Stomach (tissue), 9 donors: ENCODE data around the gene CTDSPL. TPM values are rescaled to one million over a fixed set of nuclear protein-coding genes. Genes with fewer than 3 reads are reported as not detected.

Experiments
- DNase-seq, 2 donors: peaks; one replicate each; pipeline versions ENCODE4 v3.0.0 to v3.0.0-alpha.2; 2013 to 2019
- H3K27ac ChIP-seq, 5 donors: fragments of 200-600 bp in 4 of 5; sonication (generic) in 4 of 5; one replicate each; pipeline ENCODE4 v1.5.1; 2013 to 2019; ENCODE audit warnings: mild to moderate bottlenecking in 1 of 5, moderate library complexity in 1 of 5
- H3K27me3 ChIP-seq, 3 donors: fragments of 200-600 bp; sonication (generic); one replicate each; pipeline ENCODE4 v1.5.1; 2017 to 2019; ENCODE audit warnings: mixed run types in 1 of 3
- H3K36me3 ChIP-seq, 4 donors: fragments of 200-600 bp; sonication (generic); 1 replicate in 3 of 4; 2 replicates in 1 of 4; pipeline ENCODE4 v1.5.1; 2016 to 2019
- H3K4me1 ChIP-seq, 4 donors: fragments of 200-600 bp; sonication (generic); one replicate each; pipeline ENCODE4 v1.5.1; 2016 to 2019
- H3K4me3 ChIP-seq, 4 donors: fragments of 200-600 bp; sonication (generic) in 3 of 4; one replicate each; pipeline ENCODE4 v1.5.1; 2016 to 2019; ENCODE audit warnings: mild to moderate bottlenecking in 1 of 4
- H3K9me3 ChIP-seq, 4 donors: fragments of 200-600 bp; sonication (generic); one replicate each; pipeline ENCODE4 v1.5.1; 2016 to 2019
- EP300 ChIP-seq: sonication (generic); formaldehyde crosslinking; IDR thresholded peaks from one replicate; pipeline ENCODE4 v1.6.1; 2017; ENCODE audit warnings: antibody characterized with exemption
- POLR2A ChIP-seq, 4 donors: fragments of 450-650 bp; IDR thresholded peaks; one replicate each; pipeline ENCODE4 v1.6.1; 2016; ENCODE audit warnings: antibody characterized with exemption in 4 of 4, control low read depth in 2 of 4, mild to moderate bottlenecking in 1 of 4, moderate library complexity in 1 of 4
- POLR2AphosphoS5 ChIP-seq, 3 donors: sonication (generic); formaldehyde crosslinking; IDR thresholded peaks; one replicate each; pipeline ENCODE4 v1.6.1; 2016; ENCODE audit warnings: antibody characterized with exemption in 3 of 3
- WGBS, 5 donors: extraction: QIAGEN DNeasy Blood & Tissue Kit in 3 of 5; methylation state at CpG; one replicate each; pipeline versions ENCODE4 v1.1.5 to v1.1.7; 2013 to 2018; 5-methylcytosine and 5-hydroxymethylcytosine counted together
- intact Hi-C: fragments of 100-400 bp; cut with DNase I; formaldehyde crosslinking; loops from one replicate; pipeline ENCODE4 v1.15.1; 2023; ENCODE audit warnings: low total_unique reads
- polyA plus RNA-seq, 3 donors: library from polyadenylated mRNA; stranded (reverse); fragments of 200-250 nt; gene quantifications; one replicate each; pipeline ENCODE4 v1.2.3, GENCODE V29; 2013
- total RNA-seq, 5 donors: library from RNA; depleted of rRNA; stranded (reverse); fragments of >200 nt; gene quantifications; one replicate each; pipeline versions ENCODE4 v1.1.0 to v1.2.3, GENCODE V29; 2014 to 2016
- TF ChIP-seq, protein P1 (sequence below), 7 experiments: fragments of 450-650 bp in 4 of 7; fragments of 200-600 bp in 3 of 7; sonication (generic) in 3 of 7; IDR thresholded peaks; one replicate each; pipeline ENCODE4 v1.5.1; 2016 to 2019; ENCODE audit warnings: antibody characterized with exemption in 7 of 7, control low read depth in 2 of 7, mild to moderate bottlenecking in 1 of 7
- donor health status: healthy with polysubstance abuse.
- donor health status: Bipolar disorder and iron deficiency.
- donor health status: healthy.

Gene CTDSPL
- total and polyA plus RNA-seq, 8 donors = 13.4 to 54.9 (median 30.2) TPM

DNA sequence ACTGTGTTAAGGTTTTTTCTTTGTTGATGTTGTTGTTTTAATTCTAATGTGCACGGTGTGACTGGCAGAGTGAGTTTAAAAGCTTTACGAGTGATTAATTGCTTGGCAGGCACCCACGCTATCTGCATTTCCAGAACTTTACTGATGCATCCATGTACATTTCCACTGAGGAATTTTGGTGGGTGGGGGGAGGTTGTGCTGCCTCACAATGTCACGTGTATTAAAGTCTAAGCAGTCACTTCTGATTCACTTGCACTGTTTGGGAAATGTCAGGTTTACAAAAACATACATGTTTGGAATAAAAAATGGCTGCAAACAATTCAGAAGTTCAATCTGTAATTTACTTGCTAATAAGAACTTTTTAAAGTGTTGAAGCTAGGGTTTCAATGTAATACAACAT lies 38.5 kb upstream of the CTDSPL start:
- Histone ChIP-seq H3K4me3 (no peak overlapping the region), H3K4me1 (peaks cover 0 to 17% (median 5%) of the 10 kb centered on the region in 4 donors), H3K9me3 (no peaks in the 10 kb centered on the region), H3K27ac (peak overlapping the region in 1 of 5 donors; percentile 18), H3K27me3 (no peaks in the 10 kb centered on the region), H3K36me3 (peaks cover 0 to 7% (median 2%) of the 10 kb centered on the region in 4 donors)
- WGBS, 5 donors = 41 to 65% (median 53%) methylated on average over 4 of the region's 4 CpGs
- DNase-seq = no peak
- TF ChIP-seq POLR2AphosphoS5 (IDR thresholded peaks at IDR 0.05) = peak in 1 of 3 donors; percentile 5
- TF ChIP-seq EP300 = no peak
- intact Hi-C loops = no loop called here

DNA sequence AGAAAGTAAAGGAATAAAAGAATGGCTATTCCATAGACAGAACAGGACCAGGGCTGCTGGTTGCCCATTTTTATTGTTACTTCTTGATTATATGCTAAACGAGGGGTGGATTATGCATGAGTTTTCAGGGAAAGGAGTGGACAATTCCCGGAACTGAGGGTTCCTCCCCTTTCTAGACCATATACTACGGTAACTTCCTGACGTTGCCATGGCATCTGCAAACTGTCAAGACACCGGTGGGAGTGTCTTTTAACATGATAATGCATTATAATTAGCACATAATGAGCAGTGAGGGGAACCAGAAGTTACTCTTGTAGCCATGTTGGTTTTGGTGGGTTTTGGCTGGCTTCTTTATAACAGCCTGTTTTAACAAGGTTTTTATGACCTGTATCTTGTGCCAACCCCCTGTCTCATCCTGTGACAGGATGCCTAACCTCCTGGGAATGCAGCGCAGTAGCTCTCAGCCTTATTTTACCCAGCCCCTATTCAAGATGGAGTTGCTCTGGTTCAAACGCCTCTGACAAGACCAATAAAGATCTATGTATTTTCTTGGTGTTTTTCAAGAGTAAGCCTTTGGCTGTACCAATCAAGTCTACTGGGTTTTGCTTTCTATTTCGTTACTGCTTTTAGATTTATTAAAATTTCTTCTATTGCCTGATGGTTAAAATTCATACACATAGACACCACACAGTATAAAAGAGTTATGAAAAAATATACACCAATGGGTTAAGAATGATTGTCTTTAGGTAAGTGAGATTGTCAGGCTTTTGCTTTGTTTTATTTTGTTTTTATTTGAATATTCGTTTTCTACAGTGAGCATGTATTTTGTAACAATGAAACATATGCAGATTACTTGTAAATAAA lies 37.4 kb upstream of the CTDSPL start:
- Histone ChIP-seq H3K9me3 (no peaks in the 10 kb centered on the region), H3K4me1 (peaks cover 0 to 15% (median 5%) of the 10 kb centered on the region in 4 donors), H3K36me3 (peaks cover 0 to 7% (median 0%) of the 10 kb centered on the region in 4 donors), H3K27ac (no peak overlapping the region), H3K4me3 (no peak overlapping the region), H3K27me3 (no peaks in the 10 kb centered on the region)
- intact Hi-C loops = no loop called here
- no peak for DNase-seq
- TF ChIP-seq POLR2A (IDR thresholded peaks at IDR 0.05) (no peak), POLR2AphosphoS5 (IDR thresholded peaks at IDR 0.05) (no peak), EP300 (no peak)
- TF ChIP-seq, protein P1, sequence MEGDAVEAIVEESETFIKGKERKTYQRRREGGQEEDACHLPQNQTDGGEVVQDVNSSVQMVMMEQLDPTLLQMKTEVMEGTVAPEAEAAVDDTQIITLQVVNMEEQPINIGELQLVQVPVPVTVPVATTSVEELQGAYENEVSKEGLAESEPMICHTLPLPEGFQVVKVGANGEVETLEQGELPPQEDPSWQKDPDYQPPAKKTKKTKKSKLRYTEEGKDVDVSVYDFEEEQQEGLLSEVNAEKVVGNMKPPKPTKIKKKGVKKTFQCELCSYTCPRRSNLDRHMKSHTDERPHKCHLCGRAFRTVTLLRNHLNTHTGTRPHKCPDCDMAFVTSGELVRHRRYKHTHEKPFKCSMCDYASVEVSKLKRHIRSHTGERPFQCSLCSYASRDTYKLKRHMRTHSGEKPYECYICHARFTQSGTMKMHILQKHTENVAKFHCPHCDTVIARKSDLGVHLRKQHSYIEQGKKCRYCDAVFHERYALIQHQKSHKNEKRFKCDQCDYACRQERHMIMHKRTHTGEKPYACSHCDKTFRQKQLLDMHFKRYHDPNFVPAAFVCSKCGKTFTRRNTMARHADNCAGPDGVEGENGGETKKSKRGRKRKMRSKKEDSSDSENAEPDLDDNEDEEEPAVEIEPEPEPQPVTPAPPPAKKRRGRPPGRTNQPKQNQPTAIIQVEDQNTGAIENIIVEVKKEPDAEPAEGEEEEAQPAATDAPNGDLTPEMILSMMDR (IDR thresholded peaks at IDR 0.05) = no peak
- WGBS, 5 donors = 83 to 88% (median 87%) methylated on average over 9 of the region's 9 CpGs

DNA sequence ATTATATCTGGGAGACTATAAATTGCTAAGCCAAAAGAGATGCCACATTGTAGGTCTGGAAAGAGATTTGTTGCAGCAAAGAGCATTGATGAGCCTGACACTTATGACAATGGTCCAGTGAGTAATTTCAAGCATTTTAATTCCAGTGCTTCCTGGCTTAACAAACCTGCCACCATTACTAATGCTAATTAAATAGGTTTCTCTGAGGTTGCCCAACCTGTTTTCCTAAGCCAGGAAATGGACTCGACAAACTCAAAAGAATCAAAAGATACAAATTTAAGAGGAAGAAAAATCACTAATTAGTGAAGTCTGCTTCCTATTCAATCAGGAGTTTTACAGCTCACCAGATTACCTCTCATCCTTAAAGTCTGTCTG lies 36.7 kb upstream of the CTDSPL start:
- WGBS, 5 donors = 16 to 50% (median 32%) methylated on average over 1 of the region's 1 CpG
- peak in 1 of 2 donors; percentile 33 for DNase-seq
- no peak overlapping the region for H3K27ac ChIP-seq
- no peak overlapping the region for H3K4me3 ChIP-seq
- no peaks in the 10 kb centered on the region for H3K27me3 ChIP-seq
- H3K36me3 ChIP-seq = peaks cover 0 to 2% (median 0%) of the 10 kb centered on the region in 4 donors
- no peaks in the 10 kb centered on the region for H3K9me3 ChIP-seq
- intact Hi-C loops = no loop called here
- TF ChIP-seq EP300 (no peak), POLR2A (IDR thresholded peaks at IDR 0.05) (no peak), POLR2AphosphoS5 (IDR thresholded peaks at IDR 0.05) (no peak)
- TF ChIP-seq, protein P1 (IDR thresholded peaks at IDR 0.05) = no peak
- H3K4me1 ChIP-seq = peaks cover 0 to 9% (median 2%) of the 10 kb centered on the region in 4 donors

DNA sequence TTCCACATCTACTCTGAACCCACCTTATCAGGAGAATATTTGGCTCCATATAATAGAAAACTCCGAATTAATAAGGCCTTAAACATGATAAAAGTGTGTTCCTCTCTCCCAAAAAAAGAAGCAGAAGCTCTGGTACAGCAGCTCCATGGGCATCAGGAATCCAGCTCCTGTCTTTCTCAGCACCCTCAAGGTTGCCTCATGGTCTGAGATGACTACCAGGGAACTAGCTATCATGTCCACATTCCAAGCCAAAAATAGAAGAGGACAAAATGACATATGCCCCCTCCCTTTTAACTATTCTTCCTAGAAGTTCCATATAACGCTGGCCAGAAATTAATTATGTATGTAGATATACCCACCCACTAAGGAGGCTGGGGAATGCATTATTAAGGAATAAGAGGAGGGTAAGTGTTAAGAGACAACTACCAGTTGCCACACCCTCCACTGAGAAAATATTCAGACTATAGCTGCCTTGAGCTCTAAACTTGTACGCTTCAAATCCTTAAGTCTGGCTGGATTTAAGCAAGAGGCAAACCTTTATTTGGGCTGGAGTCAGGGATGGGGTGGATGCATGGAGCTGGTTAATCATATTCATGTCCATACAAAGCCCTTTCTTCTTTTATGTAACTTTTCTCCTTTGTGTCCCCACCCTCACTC lies 35.8 kb upstream of the CTDSPL start:
- DNase-seq = no peak
- intact Hi-C loops = no loop called here
- Histone ChIP-seq H3K27ac (no peak overlapping the region), H3K9me3 (no peaks in the 10 kb centered on the region), H3K4me1 (peaks cover 0 to 5% (median 0%) of the 10 kb centered on the region in 4 donors), H3K36me3 (no peaks in the 10 kb centered on the region), H3K27me3 (no peaks in the 10 kb centered on the region), H3K4me3 (no peak overlapping the region)
- no peak for TF ChIP-seq EP300
- TF ChIP-seq POLR2A (IDR thresholded peaks at IDR 0.05) = no peak
- no peak for TF ChIP-seq POLR2AphosphoS5 (IDR thresholded peaks at IDR 0.05)
- TF ChIP-seq, protein P1 (IDR thresholded peaks at IDR 0.05) = no peak
- 67 to 78% (median 70%) methylated on average over 3 of the region's 3 CpGs for WGBS, 5 donors
